Activated T-cell treated with anti-CD3 and anti-CD28 coated beads for 4 hours (primary cell): ENCODE measurements around the gene DGKA.
"Not testable (repeated sequence)": the region's sequence is repeated elsewhere in the genome, so short reads cannot be mapped to it uniquely, and the experiment has no call there.

Experiments
- DNase-seq: peaks from one replicate; pipeline ENCODE4 v3.0.0-alpha.2; 2020

Gene DGKA

DNA sequence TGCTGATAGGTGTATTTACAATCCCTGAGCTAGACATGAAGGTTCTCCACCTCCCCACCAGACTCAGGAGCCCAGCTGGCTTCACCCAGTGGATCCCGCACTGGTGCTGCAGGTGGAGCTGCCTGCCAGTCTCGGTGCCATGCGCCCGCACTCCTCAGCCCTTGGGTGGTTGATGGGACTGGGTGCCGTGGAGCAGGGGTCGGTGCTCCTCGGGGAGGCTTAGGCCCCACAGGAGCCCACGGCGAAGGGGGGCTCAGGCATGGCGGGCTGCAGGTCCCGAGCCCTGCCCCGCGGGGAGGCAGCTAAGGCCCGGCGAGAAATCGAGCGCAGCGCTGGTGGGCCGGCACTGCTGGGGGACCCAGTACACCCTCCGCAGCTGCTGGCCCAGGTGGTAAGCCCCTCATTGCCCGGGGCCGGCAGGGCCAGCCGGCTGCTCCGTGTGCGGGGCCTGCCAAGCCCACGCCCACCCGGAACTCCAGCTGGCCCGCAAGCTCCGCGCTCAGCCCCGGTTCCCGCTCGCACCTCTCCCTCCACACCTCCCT, 69.1 kb downstream of the DGKA start:
- not testable (repeated sequence) for DNase-seq

GRCh38 chr12:56001487-56002100, 70.6 kb downstream of the DGKA start:
- no peak for DNase-seq

GRCh38 chr12:56003376-56003775, 72.4 kb downstream of the DGKA start:
- not testable (repeated sequence) for DNase-seq
